Kidney (tissue), 14 donors: ENCODE results near the gene JAK1. TPM values are rescaled to one million over a fixed set of nuclear protein-coding genes. Genes with fewer than 3 reads are reported as not detected.

Experiments
- DNase-seq, 5 donors: peaks; one replicate each; pipeline ENCODE4 v3.0.0-alpha.2; 2013 to 2020
- FAIRE-seq: peaks from 2 replicates; lab custom pipeline; 2012; peaks lifted over from hg19 to GRCh38; lab: Jason Lieb, UNC
- H3K27ac ChIP-seq, 2 donors: one replicate each; pipeline ENCODE4 v1.7.0; 2013; ENCODE audit warnings: low read depth in 2 of 2, low read length in 2 of 2, inconsistent platforms in 1 of 2
- H3K27me3 ChIP-seq: one replicate; pipeline ENCODE4 v1.7.1; 2013; ENCODE audit warnings: low read length, inconsistent platforms; ENCODE audit not compliant: control insufficient read depth, insufficient read depth
- H3K36me3 ChIP-seq, 3 donors: one replicate each; pipeline versions ENCODE4 v1.7.0 to v1.7.1; 2013; ENCODE audit warnings: low read length in 3 of 3, control low read depth in 1 of 3, inconsistent platforms in 1 of 3; ENCODE audit not compliant: insufficient read depth in 3 of 3, control insufficient read depth in 2 of 3
- H3K4me1 ChIP-seq, 3 donors: one replicate each; pipeline versions ENCODE4 v1.7.0 to v1.7.1; 2013; ENCODE audit warnings: low read length in 3 of 3, inconsistent platforms in 1 of 3, low read depth in 1 of 3; ENCODE audit not compliant: control insufficient read depth in 2 of 3, insufficient read depth in 2 of 3
- H3K4me3 ChIP-seq, 3 donors: one replicate each; pipeline versions ENCODE4 v1.7.0 to v1.8.1; 2013; ENCODE audit warnings: low read length in 3 of 3, control low read depth in 1 of 3, inconsistent platforms in 1 of 3
- H3K9ac ChIP-seq, 3 donors: one replicate each; pipeline versions ENCODE4 v1.7.0 to v1.7.1; 2013; ENCODE audit warnings: low read length in 3 of 3, control low read depth in 1 of 3, inconsistent platforms in 1 of 3
- H3K9me3 ChIP-seq, 3 donors: one replicate each; pipeline versions ENCODE4 v1.7.0 to v1.7.1; 2013; ENCODE audit warnings: low read length in 3 of 3, control low read depth in 1 of 3, inconsistent platforms in 1 of 3; ENCODE audit not compliant: control insufficient read depth in 2 of 3, insufficient read depth in 1 of 3
- intact Hi-C: fragments of 100-400 bp; cut with DNase I; formaldehyde crosslinking; loops from one replicate; pipeline ENCODE4 v1.11.1; 2022
- polyA plus RNA-seq: library from polyadenylated mRNA; stranded (reverse); fragments of 350-450 nt; fragmentation: Illumina TruSeq; extraction: RNeasy Lipid Tissue Mini Kit (QIAGEN cat#74804); gene quantifications from one replicate; pipeline ENCODE4 v1.2.3, GENCODE V29; 2014; ENCODE audit warnings: low read depth, low replicate concordance; ENCODE audit not compliant: insufficient read depth
- total RNA-seq: library from RNA; stranded (reverse); fragmentation: NEBNext Ultra II Directional; extraction: Animal tissue kit (Norgen Biotek cat#: 25700); gene quantifications from one replicate; pipeline ENCODE4 v1.2.1, GENCODE V29; 2021
- TF ChIP-seq, protein P1 (sequence below): IDR thresholded peaks from 3 replicates; pipeline ENCODE4 v1.5.1; 2012; ENCODE audit warnings: mild to moderate bottlenecking, moderate library complexity, borderline replicate concordance; ENCODE audit not compliant: insufficient read depth; ENCODE audit errors: extremely low read depth
- donor health status: control.
- donor health status: control.
- donor health status: control.
- donor health status: control.
- donor health status: control.
- donor health status: DM: yes; HTN: yes; CAD: no.
- donor health status: Normal renal cell carcinoma (clear cell type).

JAK1 gene
- total and polyA plus RNA-seq, 2 donors from 2014 or later: 33.6 to 173 TPM

DNA sequence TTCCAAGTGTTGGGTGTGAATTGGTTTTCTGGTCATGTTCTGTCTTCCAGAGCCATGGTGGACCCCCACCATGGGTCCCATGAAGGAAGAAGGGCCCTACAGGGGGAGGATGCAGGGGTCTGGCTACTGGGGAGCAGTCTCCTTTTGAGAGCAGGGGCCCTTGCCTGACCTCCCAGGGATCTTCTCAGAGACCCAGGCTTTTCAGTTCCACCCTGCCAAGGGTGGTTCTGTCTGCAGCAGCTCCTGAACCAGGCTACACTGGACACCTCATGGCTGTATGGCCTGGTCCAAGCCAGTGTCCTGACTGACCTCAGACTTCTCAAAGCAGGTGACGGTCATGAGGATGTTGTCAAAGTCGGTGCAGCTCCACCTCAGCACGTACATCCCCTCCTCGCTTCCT is 109.0 kb downstream of the JAK1 start:
- no peak overlapping the region for H3K9ac ChIP-seq
- H3K4me3 ChIP-seq: no peak overlapping the region
- peaks cover 0 to 3% (median 0%) of the 10 kb centered on the region in 3 donors for H3K4me1 ChIP-seq
- H3K9me3 ChIP-seq: no peaks in the 10 kb centered on the region
- TF ChIP-seq, protein P1, sequence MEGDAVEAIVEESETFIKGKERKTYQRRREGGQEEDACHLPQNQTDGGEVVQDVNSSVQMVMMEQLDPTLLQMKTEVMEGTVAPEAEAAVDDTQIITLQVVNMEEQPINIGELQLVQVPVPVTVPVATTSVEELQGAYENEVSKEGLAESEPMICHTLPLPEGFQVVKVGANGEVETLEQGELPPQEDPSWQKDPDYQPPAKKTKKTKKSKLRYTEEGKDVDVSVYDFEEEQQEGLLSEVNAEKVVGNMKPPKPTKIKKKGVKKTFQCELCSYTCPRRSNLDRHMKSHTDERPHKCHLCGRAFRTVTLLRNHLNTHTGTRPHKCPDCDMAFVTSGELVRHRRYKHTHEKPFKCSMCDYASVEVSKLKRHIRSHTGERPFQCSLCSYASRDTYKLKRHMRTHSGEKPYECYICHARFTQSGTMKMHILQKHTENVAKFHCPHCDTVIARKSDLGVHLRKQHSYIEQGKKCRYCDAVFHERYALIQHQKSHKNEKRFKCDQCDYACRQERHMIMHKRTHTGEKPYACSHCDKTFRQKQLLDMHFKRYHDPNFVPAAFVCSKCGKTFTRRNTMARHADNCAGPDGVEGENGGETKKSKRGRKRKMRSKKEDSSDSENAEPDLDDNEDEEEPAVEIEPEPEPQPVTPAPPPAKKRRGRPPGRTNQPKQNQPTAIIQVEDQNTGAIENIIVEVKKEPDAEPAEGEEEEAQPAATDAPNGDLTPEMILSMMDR: no peak
- H3K27ac ChIP-seq: no peak overlapping the region
- intact Hi-C loops: no loop called here
- DNase-seq (no peak), FAIRE-seq (no peak)
- no peaks in the 10 kb centered on the region for H3K27me3 ChIP-seq
- H3K36me3 ChIP-seq: peaks cover 9 to 57% (median 42%) of the 10 kb centered on the region in 3 donors

DNA sequence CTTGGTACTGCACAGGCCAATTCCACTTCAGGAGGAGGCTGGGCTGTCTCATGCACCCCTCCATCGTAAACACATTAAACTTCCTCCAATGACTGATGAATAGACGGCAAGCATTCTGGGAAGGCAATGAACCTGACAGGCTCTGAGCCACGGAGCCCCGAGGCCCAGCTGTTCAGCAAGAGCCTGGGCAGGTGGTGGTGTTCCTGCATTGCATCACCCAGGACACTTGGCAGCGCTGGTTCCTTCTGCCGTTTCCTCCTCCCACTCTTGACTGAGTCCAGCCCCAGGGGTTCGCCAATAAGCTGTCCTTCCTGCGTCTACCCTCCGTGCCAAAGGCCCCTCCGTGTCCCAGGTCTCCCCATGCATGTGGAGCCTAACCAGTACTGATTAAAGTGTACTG is 109.8 kb downstream of the JAK1 start:
- DNase-seq: no peak

DNA sequence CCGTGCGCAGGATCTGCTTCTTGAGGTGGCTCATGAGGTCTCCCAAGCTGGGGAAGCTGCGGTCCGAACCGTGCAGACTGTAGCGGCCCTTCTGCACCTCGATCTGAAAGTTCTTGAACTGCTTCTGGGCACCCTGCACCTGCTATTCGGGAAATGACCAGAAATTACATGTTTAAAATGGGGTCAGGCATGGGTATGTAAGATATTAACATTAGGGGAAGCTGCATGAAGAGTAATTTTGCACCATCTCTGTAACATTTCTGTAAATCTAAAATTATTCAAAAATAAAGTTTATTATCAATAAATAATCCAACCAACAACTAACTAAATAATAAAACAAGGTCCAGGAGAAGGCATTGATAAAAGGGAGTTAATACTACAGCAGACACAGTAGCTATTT is 110.8 kb downstream of the JAK1 start:
- TF ChIP-seq, protein P1: no peak
- no peak overlapping the region for H3K4me3 ChIP-seq
- H3K9ac ChIP-seq: no peak overlapping the region
- no peaks in the 10 kb centered on the region for H3K9me3 ChIP-seq
- no peaks in the 10 kb centered on the region for H3K27me3 ChIP-seq
- peaks cover 8 to 62% (median 43%) of the 10 kb centered on the region in 3 donors for H3K36me3 ChIP-seq
- H3K27ac ChIP-seq: no peak overlapping the region
- intact Hi-C loops: no loop called here
- FAIRE-seq (no peak), DNase-seq (no peak)
- H3K4me1 ChIP-seq: no peaks in the 10 kb centered on the region

More for the DNA sequence above, 109.8 kb downstream of the JAK1 start:
- Histone ChIP-seq H3K4me3 (no peak overlapping the region), H3K9ac (no peak overlapping the region), H3K27me3 (no peaks in the 10 kb centered on the region), H3K9me3 (no peaks in the 10 kb centered on the region), H3K36me3 (peaks cover 8 to 60% (median 42%) of the 10 kb centered on the region in 3 donors), H3K4me1 (no peaks in the 10 kb centered on the region), H3K27ac (no peak overlapping the region)
- no peak for FAIRE-seq
- intact Hi-C loops: no loop called here
- TF ChIP-seq, protein P1: no peak

DNA sequence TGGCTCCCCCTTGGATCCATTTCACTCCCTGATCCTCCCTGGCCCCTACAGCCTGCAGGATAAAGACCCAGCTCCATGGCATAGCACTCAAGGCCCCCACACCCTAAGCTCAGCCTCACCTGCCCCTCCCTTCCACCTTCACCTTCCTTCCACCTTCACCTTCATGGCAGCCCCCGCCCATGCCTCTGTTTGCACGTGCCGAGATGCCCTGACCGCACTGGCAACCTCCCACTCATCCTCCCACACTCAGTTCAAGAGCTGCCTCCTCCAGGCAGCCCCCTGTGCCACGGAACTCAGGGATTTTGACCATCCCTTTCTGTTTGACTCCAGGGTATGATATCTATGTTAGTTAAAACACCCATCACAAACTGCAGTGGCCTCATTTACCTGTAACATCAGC is 111.7 kb downstream of the JAK1 start:
- Histone ChIP-seq H3K9me3 (no peaks in the 10 kb centered on the region), H3K27ac (no peak overlapping the region), H3K4me3 (no peak overlapping the region), H3K27me3 (no peaks in the 10 kb centered on the region), H3K4me1 (no peaks in the 10 kb centered on the region), H3K36me3 (peaks cover 6 to 62% (median 44%) of the 10 kb centered on the region in 3 donors), H3K9ac (no peak overlapping the region)
- TF ChIP-seq, protein P1: no peak
- intact Hi-C loops: no loop called here
- FAIRE-seq (no peak), DNase-seq (no peak)
